ENCODE results near the gene DIS3L2.

DNA sequence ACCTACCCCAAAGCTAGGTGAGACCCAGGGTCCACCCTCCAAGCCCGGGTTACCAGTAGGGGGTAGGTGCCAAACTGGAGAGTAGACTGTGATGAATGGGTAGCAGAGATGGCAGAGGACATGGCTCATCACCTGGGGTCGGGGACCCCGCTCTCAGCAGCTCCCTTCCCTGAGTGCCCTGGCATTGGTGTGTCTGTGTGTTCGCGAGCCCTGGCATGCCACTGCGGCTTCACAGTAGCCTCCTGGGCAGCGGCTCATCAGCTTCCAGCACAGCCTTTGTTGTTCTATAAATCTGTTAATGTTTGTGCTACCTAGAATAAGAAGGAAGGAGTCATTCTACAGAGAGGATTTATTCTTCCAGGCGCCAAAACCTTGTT lies 354.4 kb downstream of the DIS3L2 start:
- TF ChIP-seq, protein P1, sequence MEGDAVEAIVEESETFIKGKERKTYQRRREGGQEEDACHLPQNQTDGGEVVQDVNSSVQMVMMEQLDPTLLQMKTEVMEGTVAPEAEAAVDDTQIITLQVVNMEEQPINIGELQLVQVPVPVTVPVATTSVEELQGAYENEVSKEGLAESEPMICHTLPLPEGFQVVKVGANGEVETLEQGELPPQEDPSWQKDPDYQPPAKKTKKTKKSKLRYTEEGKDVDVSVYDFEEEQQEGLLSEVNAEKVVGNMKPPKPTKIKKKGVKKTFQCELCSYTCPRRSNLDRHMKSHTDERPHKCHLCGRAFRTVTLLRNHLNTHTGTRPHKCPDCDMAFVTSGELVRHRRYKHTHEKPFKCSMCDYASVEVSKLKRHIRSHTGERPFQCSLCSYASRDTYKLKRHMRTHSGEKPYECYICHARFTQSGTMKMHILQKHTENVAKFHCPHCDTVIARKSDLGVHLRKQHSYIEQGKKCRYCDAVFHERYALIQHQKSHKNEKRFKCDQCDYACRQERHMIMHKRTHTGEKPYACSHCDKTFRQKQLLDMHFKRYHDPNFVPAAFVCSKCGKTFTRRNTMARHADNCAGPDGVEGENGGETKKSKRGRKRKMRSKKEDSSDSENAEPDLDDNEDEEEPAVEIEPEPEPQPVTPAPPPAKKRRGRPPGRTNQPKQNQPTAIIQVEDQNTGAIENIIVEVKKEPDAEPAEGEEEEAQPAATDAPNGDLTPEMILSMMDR (IDR thresholded peaks at IDR 0.05): no peak
- no peak for TF ChIP-seq POLR2A (IDR thresholded peaks at IDR 0.05; ENCODE audit: low read depth)

All from esophagus muscularis mucosa (tissue), 3 donors.